ENCODE results near the gene DHX58. TPM values are rescaled to one million over a fixed set of nuclear protein-coding genes. Genes with fewer than 3 reads are reported as not detected.

DHX58 gene
- total and polyA plus RNA-seq, 2 donors (not counting 1 experiment from before 2014, with no cell fraction given), result 39.7 to 57.6 TPM

- ChIA-PET CTCF (no interaction called here), POLR2A (no interaction called here)
- H3K27me3 Mint-ChIP-seq, result peaks cover 34% of the 10 kb centered on the region
- DNase-seq (no peak), ATAC-seq (ENCODE audit: low read depth) (no peak)
- intact Hi-C loops (cut with micrococcal nuclease), result no loop called here
- TF ChIP-seq EZH2 (IDR thresholded peaks at IDR 0.05; ENCODE audit: borderline replicate concordance, insufficient read depth, low read depth, low read length, poor library complexity, severe bottlenecking) (no peak), CTCF (IDR thresholded peaks at IDR 0.05) (no peak)
- no peaks in the 10 kb centered on the region for H3K9me3 Mint-ChIP-seq (ENCODE audit: insufficient read depth)
- H3K4me1 ChIP-seq (ENCODE audit: control insufficient read depth in 2 of 2, insufficient read depth in 2 of 2, low read length in 2 of 2), result peaks cover 8 to 10% of the 10 kb centered on the region in 2 donors
- H3K4me1 Mint-ChIP-seq, result peaks cover 6% of the 10 kb centered on the region
- no peaks in the 10 kb centered on the region for H3K9me3 ChIP-seq (ENCODE audit: control extremely low read depth in 1 of 3, control insufficient read depth in 2 of 3, insufficient read depth in 1 of 3, low read length in 2 of 3)
- H3K27ac Mint-ChIP-seq, result no peak overlapping the region
- peaks cover 0 to 20% (median 11%) of the 10 kb centered on the region in 4 experiments for H3K27me3 ChIP-seq (replicated peaks in 1 of 4; ENCODE audit: control extremely low read depth in 1 of 4, control insufficient read depth in 3 of 4, insufficient read depth in 4 of 4, low read length in 3 of 4)
- no peaks in the 10 kb centered on the region for H3K79me2 ChIP-seq (ENCODE audit: control insufficient read depth, insufficient read depth, low read length)
- H3K36me3 ChIP-seq (replicated peaks in 1 of 2; ENCODE audit: control extremely low read depth in 1 of 2, control insufficient read depth in 1 of 2, extremely low read depth in 1 of 2, insufficient read depth in 2 of 2, low read length in 1 of 2), result no peaks in the 10 kb centered on the region
- no peak overlapping the region for H3K4me2 ChIP-seq (replicated peaks; ENCODE audit: low read depth, low read length, poor library complexity, severe bottlenecking)
- 0% methylated on average over 1 of the region's 6 CpGs for WGBS (ENCODE audit: insufficient coverage)
- H4K20me1 ChIP-seq (ENCODE audit: control insufficient read depth, insufficient read depth, low read length, poor library complexity, severe bottlenecking), result no peaks in the 10 kb centered on the region
- no peak overlapping the region for H3K9ac ChIP-seq (ENCODE audit: low read length)
- H3K4me3 Mint-ChIP-seq, result no peak overlapping the region
- H2AFZ ChIP-seq (ENCODE audit: insufficient read depth, low read depth, low read length, poor library complexity, severe bottlenecking), result no peak overlapping the region
- H3K4me3 ChIP-seq (ENCODE audit: control extremely low read depth in 1 of 5, extremely low read depth in 1 of 5, insufficient read depth in 1 of 5, low read depth in 2 of 5, low read length in 4 of 5), result no peak overlapping the region
- no peak overlapping the region for H3K27ac ChIP-seq (ENCODE audit: low read length in 2 of 2)
These were observed 19.6 kb downstream of the DHX58 start for GRCh38 chr17:42092939-42093338.

GRCh38 chr17:42090964-42091790 lies 21.3 kb downstream of the DHX58 start:
- Mint-ChIP-seq H3K27ac (no peak overlapping the region), H3K4me1 (no peaks in the 10 kb centered on the region), H3K4me3 (no peak overlapping the region), H3K9me3 (ENCODE audit: insufficient read depth) (no peaks in the 10 kb centered on the region), H3K27me3 (peaks cover 29% of the 10 kb centered on the region)
- CTCF ChIA-PET, result interaction anchor here (0.7 to 1.1 kb wide), 4 partner anchors 16 to 401 kb away, joined by 3 read pairs; no protein-coding TSS in a partner anchor
- no peak for TF ChIP-seq CTCF (IDR thresholded peaks at IDR 0.05)
- no peak for TF ChIP-seq EZH2 (IDR thresholded peaks at IDR 0.05; ENCODE audit: borderline replicate concordance, insufficient read depth, low read depth, low read length, poor library complexity, severe bottlenecking)
- no peaks in the 10 kb centered on the region for H3K4me1 ChIP-seq (ENCODE audit: control insufficient read depth in 2 of 2, insufficient read depth in 2 of 2, low read length in 2 of 2)
- H3K27me3 ChIP-seq (replicated peaks in 1 of 4; ENCODE audit: control extremely low read depth in 1 of 4, control insufficient read depth in 3 of 4, insufficient read depth in 4 of 4, low read length in 3 of 4), result peaks cover 0 to 4% (median 1%) of the 10 kb centered on the region in 4 experiments
- WGBS (ENCODE audit: insufficient coverage), result 75% methylated on average over 5 of the region's 8 CpGs
- DNase-seq (no peak), ATAC-seq (ENCODE audit: low read depth) (no peak)
- no peak overlapping the region for H3K4me2 ChIP-seq (replicated peaks; ENCODE audit: low read depth, low read length, poor library complexity, severe bottlenecking)
- no peaks in the 10 kb centered on the region for H3K36me3 ChIP-seq (replicated peaks in 1 of 2; ENCODE audit: control extremely low read depth in 1 of 2, control insufficient read depth in 1 of 2, extremely low read depth in 1 of 2, insufficient read depth in 2 of 2, low read length in 1 of 2)
- no peak overlapping the region for H2AFZ ChIP-seq (ENCODE audit: insufficient read depth, low read depth, low read length, poor library complexity, severe bottlenecking)
- H3K4me3 ChIP-seq (ENCODE audit: control extremely low read depth in 1 of 5, extremely low read depth in 1 of 5, insufficient read depth in 1 of 5, low read depth in 2 of 5, low read length in 4 of 5), result no peak overlapping the region
- intact Hi-C loops (cut with micrococcal nuclease), result no loop called here
- POLR2A ChIA-PET, result no interaction called here
- no peak overlapping the region for H3K27ac ChIP-seq (ENCODE audit: low read length in 2 of 2)
- no peaks in the 10 kb centered on the region for H3K79me2 ChIP-seq (ENCODE audit: control insufficient read depth, insufficient read depth, low read length)
- no peaks in the 10 kb centered on the region for H4K20me1 ChIP-seq (ENCODE audit: control insufficient read depth, insufficient read depth, low read length, poor library complexity, severe bottlenecking)
- H3K9ac ChIP-seq (ENCODE audit: low read length), result no peak overlapping the region
- no peaks in the 10 kb centered on the region for H3K9me3 ChIP-seq (ENCODE audit: control extremely low read depth in 1 of 3, control insufficient read depth in 2 of 3, insufficient read depth in 1 of 3, low read length in 2 of 3)
